Esophagus muscularis mucosa (tissue), 4 donors: ENCODE measurements around the gene MYO9B.
A peak's percentile ranks its signal among the peaks of the same experiment; 100 is the strongest.

Experiments
- CTCF ChIP-seq, 3 experiments: fragments of 200-600 bp in 2 of 3; fragments of 450-650 bp in 1 of 3; sonication (generic) in 2 of 3; IDR thresholded peaks; one replicate each; pipeline ENCODE4 v1.5.1; 2017 to 2019; ENCODE audit warnings: antibody characterized with exemption in 3 of 3, mild to moderate bottlenecking in 2 of 3, moderate library complexity in 1 of 3
- EP300 ChIP-seq: sonication (generic); formaldehyde crosslinking; IDR thresholded peaks from one replicate; pipeline ENCODE4 v1.6.1; 2017; ENCODE audit warnings: antibody characterized with exemption
- POLR2A ChIP-seq: fragments of 450-650 bp; IDR thresholded peaks from one replicate; pipeline ENCODE4 v1.6.1; 2017; ENCODE audit warnings: antibody characterized with exemption, moderate library complexity, mild to moderate bottlenecking, low read depth
- POLR2AphosphoS5 ChIP-seq, 2 donors: sonication (generic); formaldehyde crosslinking; IDR thresholded peaks; one replicate each; pipeline ENCODE4 v1.6.1; 2017; ENCODE audit warnings: antibody characterized with exemption in 2 of 2

DNA sequence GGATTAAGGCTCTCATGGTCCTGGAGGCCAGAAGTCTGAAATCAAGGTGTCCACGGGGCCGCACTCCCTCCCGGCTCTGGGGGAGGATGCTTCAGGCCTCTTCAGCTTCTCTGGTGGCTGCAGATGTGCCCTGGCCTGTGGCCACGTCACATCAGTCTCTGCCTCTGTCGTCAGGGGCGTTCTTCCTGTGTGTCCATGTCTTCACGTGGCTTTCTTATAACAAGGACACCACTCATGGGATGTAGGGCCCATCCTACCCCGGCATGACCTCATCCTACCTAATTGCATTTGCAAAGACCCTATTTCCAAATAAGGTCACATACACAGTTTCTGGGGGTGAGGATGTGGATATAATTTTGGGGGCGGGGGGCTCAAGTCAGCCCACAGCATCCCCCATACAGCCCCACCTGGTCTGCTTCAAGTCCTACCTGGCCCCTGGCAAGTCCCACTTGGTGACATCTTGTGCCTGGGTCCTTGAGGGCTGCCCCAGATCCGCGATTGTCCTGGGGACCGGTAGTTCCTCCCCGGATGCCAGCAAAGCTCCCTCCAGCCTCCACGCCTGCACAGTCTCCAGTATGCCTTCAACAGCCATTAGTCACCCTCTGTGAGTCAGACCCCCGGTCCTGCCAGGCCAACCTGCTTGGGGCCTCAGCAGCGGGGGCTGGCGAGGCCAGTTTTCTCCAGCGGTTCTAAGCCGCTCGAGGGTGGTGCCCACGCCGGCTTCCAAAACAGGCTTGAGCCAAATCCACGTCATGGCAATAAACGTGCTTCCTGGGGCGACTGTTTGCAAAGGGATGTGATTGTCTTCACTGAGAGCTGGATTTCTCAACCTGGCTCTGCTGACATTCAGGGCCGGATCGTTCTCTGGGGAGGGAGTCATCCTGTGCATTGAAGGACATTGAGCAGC lies 32.2 kb downstream of the MYO9B start:
- TF ChIP-seq CTCF (IDR thresholded peaks at IDR 0.05) (no peak), POLR2A (no peak), POLR2AphosphoS5 (IDR thresholded peaks at IDR 0.05) (peak; percentile 83 to 85), EP300 (no peak)
